ENCODE data around the gene ZNF436. TPM values are rescaled to one million over a fixed set of nuclear protein-coding genes. Genes with fewer than 3 reads are reported as not detected.

The ZNF436 gene
- total RNA-seq, 1 experiment from 2014 or later = 0.52 TPM

- no peak overlapping the region for H3K9ac ChIP-seq (ENCODE audit: extremely low read depth, insufficient read length, low read length)
- no peaks in the 10 kb centered on the region for H3K27me3 Mint-ChIP-seq (ENCODE audit: low read depth)
- no peak overlapping the region for H3K4me3 Mint-ChIP-seq
- no peak overlapping the region for H3K27ac ChIP-seq (ENCODE audit: insufficient read length, low read depth, low read length)
- H4K5ac ChIP-seq (ENCODE audit: insufficient read length, low read depth, low read length) = no peak overlapping the region
- H4K91ac ChIP-seq (ENCODE audit: insufficient read length, low read depth, low read length) = no peak overlapping the region
- H2AFZ ChIP-seq (ENCODE audit: low read length) = no peak overlapping the region
- H2AK5ac ChIP-seq (ENCODE audit: insufficient read length, low read length) = no peak overlapping the region
- no peaks in the 10 kb centered on the region for H3K9me3 Mint-ChIP-seq
- no peak overlapping the region for H3K27ac Mint-ChIP-seq
- H3K4ac ChIP-seq (ENCODE audit: low read depth, low read length) = no peak overlapping the region
- H3T11ph ChIP-seq (ENCODE audit: low read length) = no peak overlapping the region
- H4K20me1 ChIP-seq (ENCODE audit: control insufficient read depth, insufficient read depth, insufficient read length) = peaks cover 2% of the 10 kb centered on the region
- no peak overlapping the region for H2BK120ac ChIP-seq (ENCODE audit: low read depth, low read length, poor library complexity, severe bottlenecking)
- no peaks in the 10 kb centered on the region for H3K79me2 ChIP-seq (ENCODE audit: insufficient read depth, low read length)
- H3K23me2 ChIP-seq (ENCODE audit: insufficient read length, low read depth, low read length, poor library complexity, severe bottlenecking) = peaks cover 3% of the 10 kb centered on the region
- H2BK20ac ChIP-seq (ENCODE audit: low read depth, low read length, poor library complexity, severe bottlenecking) = no peak overlapping the region
- H3K14ac ChIP-seq (ENCODE audit: insufficient read depth, low read length) = no peak overlapping the region
- no peak overlapping the region for H2BK12ac ChIP-seq (ENCODE audit: insufficient read length, low read depth, low read length)
- no peaks in the 10 kb centered on the region for H3K79me1 ChIP-seq (ENCODE audit: insufficient read depth, low read depth, low read length, poor library complexity, severe bottlenecking)
- H3K23ac ChIP-seq (ENCODE audit: insufficient read length, low read depth, low read length) = no peak overlapping the region
- no peaks in the 10 kb centered on the region for H3K9me3 ChIP-seq (ENCODE audit: control insufficient read depth, low read depth, low read length)
- no peak overlapping the region for H2BK15ac ChIP-seq (ENCODE audit: low read depth, low read length)
- H3K4me2 ChIP-seq (ENCODE audit: insufficient read depth, insufficient read length, low read length) = no peak overlapping the region
- H4K8ac ChIP-seq (replicated peaks; ENCODE audit: insufficient read length, low read depth, low read length) = no peak overlapping the region
- H2BK5ac ChIP-seq (ENCODE audit: insufficient read length, low read length) = no peak overlapping the region
- TF ChIP-seq, protein P1, sequence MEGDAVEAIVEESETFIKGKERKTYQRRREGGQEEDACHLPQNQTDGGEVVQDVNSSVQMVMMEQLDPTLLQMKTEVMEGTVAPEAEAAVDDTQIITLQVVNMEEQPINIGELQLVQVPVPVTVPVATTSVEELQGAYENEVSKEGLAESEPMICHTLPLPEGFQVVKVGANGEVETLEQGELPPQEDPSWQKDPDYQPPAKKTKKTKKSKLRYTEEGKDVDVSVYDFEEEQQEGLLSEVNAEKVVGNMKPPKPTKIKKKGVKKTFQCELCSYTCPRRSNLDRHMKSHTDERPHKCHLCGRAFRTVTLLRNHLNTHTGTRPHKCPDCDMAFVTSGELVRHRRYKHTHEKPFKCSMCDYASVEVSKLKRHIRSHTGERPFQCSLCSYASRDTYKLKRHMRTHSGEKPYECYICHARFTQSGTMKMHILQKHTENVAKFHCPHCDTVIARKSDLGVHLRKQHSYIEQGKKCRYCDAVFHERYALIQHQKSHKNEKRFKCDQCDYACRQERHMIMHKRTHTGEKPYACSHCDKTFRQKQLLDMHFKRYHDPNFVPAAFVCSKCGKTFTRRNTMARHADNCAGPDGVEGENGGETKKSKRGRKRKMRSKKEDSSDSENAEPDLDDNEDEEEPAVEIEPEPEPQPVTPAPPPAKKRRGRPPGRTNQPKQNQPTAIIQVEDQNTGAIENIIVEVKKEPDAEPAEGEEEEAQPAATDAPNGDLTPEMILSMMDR (conservative IDR thresholded peaks at IDR 0.05) = no peak
- DNase-seq = no peak
- H3K27me3 ChIP-seq (ENCODE audit: insufficient read depth, low read length) = peaks cover 20% of the 10 kb centered on the region; the same call in 1 of the 2 replicates
- H3K18ac ChIP-seq (ENCODE audit: insufficient read length, low read depth, low read length) = no peak overlapping the region
- no peaks in the 10 kb centered on the region for H3K36me3 Mint-ChIP-seq (ENCODE audit: insufficient read depth in 1 of 3, low read depth in 3 of 3)
- no peak overlapping the region for H3K56ac ChIP-seq (ENCODE audit: insufficient read length, low read depth, low read length)
- WGBS (ENCODE audit: extremely low coverage, insufficient read length, low lambda C conversion rate) = no CpG with 5 or more reads among the region's 3 CpGs
- peaks cover 4 to 10% of the 10 kb centered on the region in 2 experiments; a peak in 3 of 4 replicates for H3K4me1 Mint-ChIP-seq
- H3K4me1 ChIP-seq (ENCODE audit: insufficient read depth, low read length) = no peaks in the 10 kb centered on the region
Measured at GRCh38 chr1:23405946-23406345, 36.3 kb upstream of the ZNF436 start.

Measured in H9 (cell line).